ENCODE results near the gene S100P. TPM values are rescaled to one million over a fixed set of nuclear protein-coding genes. Genes with fewer than 3 reads are reported as not detected.
"Not testable (repeated sequence)": the region's sequence is repeated elsewhere in the genome, so short reads cannot be mapped to it uniquely, and the experiment has no call there.

Gene S100P
- total RNA-seq, 1 donor from 2014 or later: not detected

DNA sequence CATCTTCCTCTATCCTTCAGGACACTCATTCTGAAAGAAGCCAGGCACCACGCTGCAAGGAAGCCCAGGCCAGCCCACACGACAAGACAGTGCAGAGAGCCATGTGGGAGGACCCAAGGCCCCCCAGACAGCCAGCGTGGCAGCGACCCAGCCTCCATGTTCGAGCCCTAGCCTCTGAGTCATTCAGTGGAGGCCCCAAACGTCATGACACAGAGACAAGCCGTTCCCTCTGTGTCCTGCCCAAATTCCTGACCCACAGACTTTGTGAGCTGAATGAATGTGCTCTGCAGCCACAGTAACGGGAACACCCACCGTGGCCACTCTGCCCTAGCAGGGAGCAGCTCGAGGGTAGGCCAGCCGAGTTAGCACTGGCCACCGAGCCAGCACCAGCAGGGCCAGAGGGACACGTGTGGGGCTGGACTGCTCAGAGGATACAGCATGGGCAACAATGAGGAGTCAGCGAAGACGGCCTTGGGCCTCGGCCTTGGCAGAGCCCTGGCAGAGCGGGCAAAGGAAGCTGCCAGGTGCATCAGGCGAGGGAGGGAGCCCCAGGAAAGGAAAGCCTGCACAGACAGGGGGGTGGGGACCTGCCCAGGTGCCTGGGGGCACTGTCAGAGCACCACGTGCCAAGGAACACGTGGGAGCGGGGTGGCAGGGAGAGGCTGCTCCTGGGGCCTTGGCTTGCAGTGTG, 30.9 kb downstream of the S100P start:
- peak overlapping the region; percentile 92 for H3K27ac Mint-ChIP-seq
- no peak overlapping the region for H3K27ac ChIP-seq
- no peaks in the 10 kb centered on the region for H3K9me3 Mint-ChIP-seq
- H3K9ac ChIP-seq: no peak overlapping the region
- H3K79me2 ChIP-seq (ENCODE audit: low read depth): no peaks in the 10 kb centered on the region
- no peaks in the 10 kb centered on the region for H3K9me3 ChIP-seq (ENCODE audit: low read depth)
- H3K36me3 ChIP-seq: no peaks in the 10 kb centered on the region
- H3K36me3 Mint-ChIP-seq: no peaks in the 10 kb centered on the region
- no peak for TF ChIP-seq EZH2 (IDR thresholded peaks at IDR 0.05)
- no peak for TF ChIP-seq EZH2phosphoT487 (IDR thresholded peaks at IDR 0.05)
- TF ChIP-seq, protein P1, sequence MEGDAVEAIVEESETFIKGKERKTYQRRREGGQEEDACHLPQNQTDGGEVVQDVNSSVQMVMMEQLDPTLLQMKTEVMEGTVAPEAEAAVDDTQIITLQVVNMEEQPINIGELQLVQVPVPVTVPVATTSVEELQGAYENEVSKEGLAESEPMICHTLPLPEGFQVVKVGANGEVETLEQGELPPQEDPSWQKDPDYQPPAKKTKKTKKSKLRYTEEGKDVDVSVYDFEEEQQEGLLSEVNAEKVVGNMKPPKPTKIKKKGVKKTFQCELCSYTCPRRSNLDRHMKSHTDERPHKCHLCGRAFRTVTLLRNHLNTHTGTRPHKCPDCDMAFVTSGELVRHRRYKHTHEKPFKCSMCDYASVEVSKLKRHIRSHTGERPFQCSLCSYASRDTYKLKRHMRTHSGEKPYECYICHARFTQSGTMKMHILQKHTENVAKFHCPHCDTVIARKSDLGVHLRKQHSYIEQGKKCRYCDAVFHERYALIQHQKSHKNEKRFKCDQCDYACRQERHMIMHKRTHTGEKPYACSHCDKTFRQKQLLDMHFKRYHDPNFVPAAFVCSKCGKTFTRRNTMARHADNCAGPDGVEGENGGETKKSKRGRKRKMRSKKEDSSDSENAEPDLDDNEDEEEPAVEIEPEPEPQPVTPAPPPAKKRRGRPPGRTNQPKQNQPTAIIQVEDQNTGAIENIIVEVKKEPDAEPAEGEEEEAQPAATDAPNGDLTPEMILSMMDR (IDR thresholded peaks at IDR 0.05): no peak
- no peak overlapping the region for H3K4me3 Mint-ChIP-seq
- H3K4me1 ChIP-seq: peaks cover 12% of the 10 kb centered on the region
- H3F3A ChIP-seq (ENCODE audit: low read depth): peaks cover 26% of the 10 kb centered on the region
- H4K20me1 ChIP-seq (ENCODE audit: low read depth): no peaks in the 10 kb centered on the region
- H3K27me3 Mint-ChIP-seq (ENCODE audit: insufficient read depth, low read depth): peaks cover 15% of the 10 kb centered on the region
- H3K4me3 ChIP-seq: no peak overlapping the region
- H2AFZ ChIP-seq (replicated peaks): no peak overlapping the region
- peaks cover 34% of the 10 kb centered on the region for H3K4me1 Mint-ChIP-seq
- peak; percentile 43 for DNase-seq (ENCODE audit: low spot score)
- H3K27me3 ChIP-seq: no peaks in the 10 kb centered on the region
- H3K4me2 ChIP-seq: no peak overlapping the region

DNA sequence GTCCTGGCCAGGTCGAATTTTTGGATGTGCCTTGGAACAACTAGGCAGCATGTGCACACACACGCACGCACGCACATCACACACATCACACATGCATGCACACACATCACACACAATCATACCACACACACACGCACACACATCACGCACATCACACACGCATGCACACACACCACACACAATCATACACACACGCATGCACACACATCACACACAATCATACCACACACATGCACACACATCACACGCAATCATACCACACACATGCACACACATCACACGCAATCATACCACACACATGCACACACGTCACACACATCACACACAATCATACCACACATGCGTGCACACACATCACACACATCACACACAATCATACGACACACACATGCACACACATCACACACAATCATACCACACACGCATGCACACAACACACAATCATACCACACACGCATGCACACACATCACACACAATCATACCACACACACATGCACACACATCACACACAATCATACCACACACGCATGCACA, 31.8 kb downstream of the S100P start:
- not testable (repeated sequence) for H3K27me3 ChIP-seq; H3K79me2 ChIP-seq (ENCODE audit: low read depth); H3K27ac Mint-ChIP-seq; H3K36me3 ChIP-seq; H2AFZ ChIP-seq (replicated peaks); H3K4me2 ChIP-seq; H3K27ac ChIP-seq; H3K9ac ChIP-seq; H3K4me3 Mint-ChIP-seq; H3K4me3 ChIP-seq; H3K36me3 Mint-ChIP-seq; H3K9me3 Mint-ChIP-seq; DNase-seq (ENCODE audit: low spot score); H3K9me3 ChIP-seq (ENCODE audit: low read depth); H4K20me1 ChIP-seq (ENCODE audit: low read depth)
- peaks cover 24% of the 10 kb centered on the region for H3F3A ChIP-seq (ENCODE audit: low read depth)
- H3K4me1 ChIP-seq: peaks cover 12% of the 10 kb centered on the region
- peaks cover 31% of the 10 kb centered on the region for H3K4me1 Mint-ChIP-seq
- peaks cover 15% of the 10 kb centered on the region for H3K27me3 Mint-ChIP-seq (ENCODE audit: insufficient read depth, low read depth)

DNA sequence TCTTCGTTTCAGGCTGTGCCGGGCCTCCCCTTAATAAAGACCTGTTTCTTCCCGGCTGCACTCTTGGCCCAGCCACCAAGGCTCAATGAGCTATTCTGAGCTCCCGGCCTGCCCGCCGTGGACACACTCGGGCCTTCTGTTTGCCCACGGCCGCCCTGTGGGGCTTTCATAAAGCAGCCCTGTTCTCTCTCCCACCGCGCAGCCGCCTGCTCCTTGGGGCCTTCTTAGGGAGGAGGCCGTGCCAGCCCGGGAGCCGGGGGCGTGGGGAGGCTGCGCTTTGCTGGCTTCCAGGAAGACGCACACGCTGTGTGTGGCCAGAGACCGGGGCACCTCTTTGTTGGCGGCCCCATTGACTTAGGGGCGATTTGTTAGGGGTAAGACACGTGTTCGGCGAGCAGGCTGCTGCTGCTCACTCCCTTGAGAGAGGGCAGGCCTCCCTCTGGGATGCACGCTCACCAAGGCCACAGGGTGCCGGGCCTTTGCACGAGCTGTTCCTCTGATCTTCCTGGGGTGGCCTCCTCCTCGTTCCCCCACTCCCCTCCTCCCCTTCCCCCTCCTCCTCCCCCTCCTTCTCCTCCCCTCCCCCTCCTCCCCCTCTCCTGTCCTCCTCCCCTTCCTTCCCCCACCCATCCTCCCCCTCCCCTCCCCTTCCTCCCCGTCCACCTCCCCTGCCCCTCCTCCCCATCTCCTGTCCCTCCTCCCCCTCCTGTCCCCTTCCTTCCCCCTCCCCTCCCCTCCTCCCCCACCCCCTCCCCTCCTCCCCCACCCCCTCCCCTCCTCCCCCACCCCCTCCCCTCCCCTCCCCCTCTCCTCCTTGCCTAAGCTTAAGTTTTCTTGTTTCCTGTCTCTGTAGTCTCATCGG, 33.6 kb downstream of the S100P start:
- peak; percentile 86 for DNase-seq (ENCODE audit: low spot score)
- TF ChIP-seq EZH2 (IDR thresholded peaks at IDR 0.05): no peak
- no peak for TF ChIP-seq EZH2phosphoT487 (IDR thresholded peaks at IDR 0.05)
- TF ChIP-seq, protein P1 (IDR thresholded peaks at IDR 0.05): no peak
- peak overlapping the region; percentile 57 for H3K4me2 ChIP-seq
- Mint-ChIP-seq H3K27ac (peak overlapping the region; percentile 63), H3K4me1 (peaks cover 32% of the 10 kb centered on the region), H3K27me3 (ENCODE audit: insufficient read depth, low read depth) (peaks cover 19% of the 10 kb centered on the region), H3K9me3 (no peaks in the 10 kb centered on the region), H3K36me3 (no peaks in the 10 kb centered on the region), H3K4me3 (peak overlapping the region; percentile 75)
- H2AFZ ChIP-seq (replicated peaks): peak overlapping the region; percentile 50
- H3K4me1 ChIP-seq: peaks cover 12% of the 10 kb centered on the region
- no peaks in the 10 kb centered on the region for H3K36me3 ChIP-seq
- H3K9me3 ChIP-seq (ENCODE audit: low read depth): no peaks in the 10 kb centered on the region
- peaks cover 24% of the 10 kb centered on the region for H3F3A ChIP-seq (ENCODE audit: low read depth)
- H3K79me2 ChIP-seq (ENCODE audit: low read depth): no peaks in the 10 kb centered on the region
- no peaks in the 10 kb centered on the region for H4K20me1 ChIP-seq (ENCODE audit: low read depth)
- no peaks in the 10 kb centered on the region for H3K27me3 ChIP-seq
- H3K27ac ChIP-seq: peak overlapping the region; percentile 63
- peak overlapping the region; percentile 21 for H3K4me3 ChIP-seq
- no peak overlapping the region for H3K9ac ChIP-seq

Measured in neural progenitor cell (in vitro differentiated cells).